Middle frontal gyrus (tissue), 1 donor: ENCODE data around the gene TESK2.
"Not testable (repeated sequence)": the region's sequence is repeated elsewhere in the genome, so short reads cannot be mapped to it uniquely, and the experiment has no call there.

Source experiments
- DNase-seq: peaks from one replicate; pipeline ENCODE4 v3.0.0-alpha.2; 2015; ENCODE audit warnings: low spot score; ENCODE audit errors: extremely low spot score

TESK2 gene

GRCh38 chr1:45474194-45474593, 16.8 kb downstream of the TESK2 start:
- DNase-seq = not testable (repeated sequence)

DNA sequence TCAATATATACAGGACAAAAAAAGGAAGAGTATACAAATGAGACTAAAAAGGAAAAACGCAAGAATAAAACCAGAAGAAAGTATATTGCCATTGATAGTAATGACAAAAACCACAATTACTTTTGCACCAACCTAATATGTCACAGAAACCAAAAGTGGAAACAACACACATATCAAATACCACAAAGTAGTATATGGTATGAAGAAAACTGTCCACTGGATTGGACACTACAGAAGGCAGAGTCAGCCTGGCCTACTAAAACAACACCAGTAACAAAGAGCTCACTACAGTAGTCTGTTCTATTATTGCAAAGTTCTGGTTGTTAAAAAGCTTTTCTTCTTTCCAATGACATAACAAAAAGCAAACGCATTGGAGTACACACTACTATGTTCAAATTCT, 17.7 kb downstream of the TESK2 start:
- DNase-seq = no peak

GRCh38 chr1:45470306-45470798, 20.6 kb downstream of the TESK2 start:
- no peak for DNase-seq

- DNase-seq = not testable (repeated sequence)
Measured at GRCh38 chr1:45467353-45467752, 23.6 kb downstream of the TESK2 start.

DNA sequence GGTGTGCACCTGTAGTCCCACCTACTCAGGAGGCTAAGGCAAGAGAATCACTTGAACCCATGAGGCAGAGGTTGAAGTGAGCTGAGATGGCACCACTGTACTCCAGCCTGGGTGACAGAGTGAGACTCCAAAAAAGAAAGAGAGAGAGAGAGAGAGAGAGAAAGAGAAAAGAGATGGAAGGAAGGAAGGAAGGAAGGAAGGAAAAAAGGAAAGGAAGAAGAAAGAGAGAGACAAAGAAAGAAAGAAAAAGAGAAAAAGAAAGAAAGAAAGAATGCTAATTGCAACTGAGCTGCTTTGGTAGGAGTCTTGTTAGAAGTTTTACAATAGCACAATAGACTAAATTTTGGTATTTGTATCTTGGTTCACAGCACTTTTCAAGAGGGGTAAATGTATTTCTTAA, 25.7 kb downstream of the TESK2 start:
- no peak for DNase-seq

GRCh38 chr1:45458894-45459293, 32.1 kb downstream of the TESK2 start:
- no peak for DNase-seq

GRCh38 chr1:45456531-45456930, 34.4 kb downstream of the TESK2 start:
- DNase-seq = no peak

GRCh38 chr1:45455162-45455561, 35.8 kb downstream of the TESK2 start:
- no peak for DNase-seq

GRCh38 chr1:45454464-45454863, 36.5 kb downstream of the TESK2 start:
- DNase-seq = no peak

DNA sequence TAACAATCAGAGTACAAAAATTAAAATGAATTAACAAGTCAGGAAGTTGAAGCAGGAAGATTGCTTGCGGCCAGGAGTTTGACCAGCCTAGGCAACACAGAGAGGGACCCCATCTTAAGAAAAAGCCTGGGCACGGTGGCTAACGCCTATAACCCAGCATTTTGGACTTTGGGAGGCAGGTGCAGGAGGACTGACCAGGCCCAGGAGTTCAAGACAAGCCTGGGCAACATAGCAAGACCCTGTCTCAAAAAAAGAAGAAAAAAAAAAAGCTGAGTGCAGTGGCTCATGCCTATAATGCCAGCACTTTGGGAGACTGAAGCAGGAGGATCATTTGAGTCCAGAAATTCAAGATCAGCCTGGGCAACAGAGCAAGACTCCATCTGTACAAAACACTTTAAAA, 38.5 kb downstream of the TESK2 start:
- no peak for DNase-seq

DNA sequence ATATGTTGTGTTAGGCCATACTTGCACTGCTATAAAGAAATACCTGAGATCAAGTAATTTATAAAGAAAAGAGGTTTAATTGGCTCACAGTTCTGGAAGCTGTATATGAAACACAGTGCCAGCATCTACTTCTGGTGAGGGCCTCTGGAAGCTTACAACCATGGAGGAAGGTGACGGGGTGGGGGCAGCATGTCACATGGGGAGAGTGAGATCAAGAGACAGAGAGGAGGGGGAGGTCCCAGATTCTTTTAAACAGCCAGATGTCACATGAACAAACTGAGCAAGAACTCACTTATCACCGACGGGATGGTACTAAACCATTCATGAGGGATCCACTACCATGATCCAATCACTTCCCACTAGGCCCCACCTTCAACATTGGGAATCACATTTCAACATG, 42.6 kb downstream of the TESK2 start:
- no peak for DNase-seq

DNA sequence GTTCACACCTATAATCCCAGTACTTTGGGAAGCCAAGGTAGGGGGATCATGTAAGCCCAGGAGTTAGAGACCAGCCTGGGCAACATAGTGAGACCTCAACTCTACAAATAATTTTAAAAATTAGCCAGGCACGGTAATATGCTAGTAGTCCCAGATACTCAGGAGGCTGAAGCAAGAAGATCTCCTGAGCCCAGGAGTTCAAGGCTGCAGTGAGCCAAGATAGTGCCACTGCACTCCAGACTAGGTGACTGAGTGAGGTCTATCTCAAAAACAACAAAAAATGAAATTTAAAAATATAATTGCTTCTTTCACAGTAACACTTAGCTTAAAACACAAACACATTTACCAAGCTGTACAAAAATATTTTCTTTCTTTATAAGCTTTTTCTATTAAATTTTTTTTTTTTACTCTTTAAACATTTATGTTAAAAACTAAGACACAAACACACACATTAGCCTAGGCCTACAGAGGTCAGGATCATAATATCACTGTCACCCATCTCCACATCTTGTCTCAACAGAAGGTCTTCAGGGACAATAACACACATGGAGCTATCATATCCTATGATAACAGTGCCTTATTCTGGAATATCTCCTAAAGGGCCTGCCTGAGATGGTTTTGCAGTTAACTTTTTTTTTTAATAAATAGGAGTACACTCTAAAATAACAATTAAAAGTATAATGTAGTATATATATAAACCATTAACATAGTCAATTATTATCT, 43.9 kb downstream of the TESK2 start:
- no peak for DNase-seq

DNA sequence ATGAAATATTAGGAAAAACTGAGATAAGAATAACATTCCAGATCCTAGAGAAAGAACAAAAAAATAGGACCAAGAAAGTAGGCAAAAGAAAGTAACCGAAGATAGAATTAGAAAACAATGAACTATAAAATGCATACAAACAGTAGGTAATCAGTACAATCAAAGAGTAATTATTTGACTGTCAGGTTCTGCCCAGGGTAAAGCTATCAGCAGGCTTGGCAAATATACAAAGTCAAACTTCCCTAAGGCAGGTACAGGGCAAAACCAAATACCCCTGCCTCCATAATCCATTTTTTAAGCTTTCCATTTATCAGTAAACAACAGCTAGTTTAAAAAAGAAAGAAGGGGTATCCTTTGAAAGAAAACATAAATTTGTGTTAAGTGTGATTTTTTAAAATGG, 44.4 kb downstream of the TESK2 start:
- no peak for DNase-seq

DNA sequence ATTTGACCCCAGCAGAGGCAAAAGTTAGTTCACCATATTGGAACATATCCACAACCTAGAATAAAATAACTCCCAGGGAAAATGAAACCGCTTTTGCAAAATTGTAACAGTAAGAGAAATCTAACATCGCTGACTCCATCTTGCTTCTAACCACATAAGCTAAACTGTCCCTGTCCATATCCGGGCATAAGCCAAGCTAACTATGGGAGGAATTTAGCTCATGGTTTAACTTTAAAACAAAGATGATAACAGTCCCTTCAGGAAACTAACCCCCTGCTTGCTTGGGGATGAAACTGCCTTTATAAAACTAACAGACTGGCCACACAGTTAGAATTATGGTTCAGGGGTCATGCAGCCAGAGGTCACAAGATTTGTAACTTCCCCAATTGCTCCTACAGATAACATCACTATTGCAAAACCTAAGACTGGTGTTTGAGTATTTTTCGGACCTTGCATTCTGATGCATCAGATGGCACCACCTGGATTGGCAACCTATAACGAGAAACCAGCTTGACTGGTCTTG, 46.3 kb downstream of the TESK2 start:
- DNase-seq = no peak

- DNase-seq = no peak
Measured at GRCh38 chr1:45443580-45444446, 47.1 kb downstream of the TESK2 start.

GRCh38 chr1:45442272-45442671, 48.7 kb downstream of the TESK2 start:
- no peak for DNase-seq

DNA sequence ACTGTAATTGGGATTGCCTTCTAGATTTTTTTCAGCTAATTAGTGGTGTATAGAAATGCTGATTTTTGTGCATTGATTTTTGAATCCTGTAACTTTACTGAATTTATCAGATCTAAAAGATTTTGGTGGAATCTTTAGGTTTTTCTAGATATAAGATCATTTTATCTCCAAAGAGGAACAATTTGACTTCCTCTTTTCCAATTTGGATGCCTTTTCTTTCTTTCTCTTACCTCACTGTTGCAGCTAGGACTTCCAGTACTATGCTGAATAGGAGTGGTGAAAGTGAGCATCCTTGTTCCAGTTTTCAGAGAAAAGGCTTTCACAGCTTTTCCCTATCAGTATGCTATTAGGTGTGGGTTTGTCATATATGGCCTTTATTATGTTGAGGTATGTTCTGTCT, 53.6 kb downstream of the TESK2 start:
- no peak for DNase-seq

DNA sequence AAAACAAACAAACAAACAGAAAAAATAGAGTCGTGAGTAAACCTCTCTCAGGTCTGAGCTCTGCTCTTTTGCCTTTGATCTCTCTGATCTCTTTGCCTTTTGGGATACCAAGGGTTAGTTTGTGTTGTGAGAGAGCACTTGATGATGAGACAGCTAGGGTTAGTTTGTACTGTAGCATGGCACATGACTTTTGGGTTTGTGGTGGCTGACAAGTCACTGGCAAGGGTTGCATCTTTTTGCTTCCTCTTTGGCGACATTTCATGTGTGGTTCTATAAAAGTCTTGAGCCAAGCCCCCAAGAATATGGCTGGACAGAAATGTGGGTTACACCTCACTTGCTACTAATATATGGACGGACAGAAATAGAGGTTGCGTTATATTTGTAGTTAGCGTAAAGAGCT, 60.5 kb downstream of the TESK2 start:
- no peak for DNase-seq

GRCh38 chr1:45429561-45430159, 61.3 kb downstream of the TESK2 start:
- DNase-seq = no peak

GRCh38 chr1:45423906-45424678, 66.9 kb downstream of the TESK2 start:
- no peak for DNase-seq

DNA sequence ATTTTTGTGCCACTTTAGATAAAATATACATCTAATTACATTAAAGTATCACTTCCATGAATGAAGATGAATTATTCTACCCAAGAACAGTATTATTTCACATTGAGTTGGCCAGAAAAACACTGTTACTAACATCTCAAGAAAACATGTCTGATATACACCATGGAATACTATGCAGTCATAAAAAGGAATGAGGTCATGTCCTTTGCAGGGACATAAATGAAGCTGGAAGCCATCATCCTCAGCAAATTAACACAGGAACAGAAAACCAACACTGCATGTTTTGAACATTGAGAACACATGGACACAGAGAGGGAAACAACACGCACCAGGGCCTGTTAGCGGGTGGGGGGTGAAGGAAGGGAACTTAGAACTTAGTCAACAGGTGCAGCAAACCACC, 69.0 kb downstream of the TESK2 start:
- DNase-seq = no peak
